ENCODE results near the gene SCFD2. TPM values are rescaled to one million over a fixed set of nuclear protein-coding genes. Genes with fewer than 3 reads are reported as not detected.
"Not testable (repeated sequence)": the region's sequence is repeated elsewhere in the genome, so short reads cannot be mapped to it uniquely, and the experiment has no call there.

The SCFD2 gene
- polyA plus RNA-seq, 3 donors from 2014 or later: 13.0 to 22.8 (median 21.4) TPM

DNA sequence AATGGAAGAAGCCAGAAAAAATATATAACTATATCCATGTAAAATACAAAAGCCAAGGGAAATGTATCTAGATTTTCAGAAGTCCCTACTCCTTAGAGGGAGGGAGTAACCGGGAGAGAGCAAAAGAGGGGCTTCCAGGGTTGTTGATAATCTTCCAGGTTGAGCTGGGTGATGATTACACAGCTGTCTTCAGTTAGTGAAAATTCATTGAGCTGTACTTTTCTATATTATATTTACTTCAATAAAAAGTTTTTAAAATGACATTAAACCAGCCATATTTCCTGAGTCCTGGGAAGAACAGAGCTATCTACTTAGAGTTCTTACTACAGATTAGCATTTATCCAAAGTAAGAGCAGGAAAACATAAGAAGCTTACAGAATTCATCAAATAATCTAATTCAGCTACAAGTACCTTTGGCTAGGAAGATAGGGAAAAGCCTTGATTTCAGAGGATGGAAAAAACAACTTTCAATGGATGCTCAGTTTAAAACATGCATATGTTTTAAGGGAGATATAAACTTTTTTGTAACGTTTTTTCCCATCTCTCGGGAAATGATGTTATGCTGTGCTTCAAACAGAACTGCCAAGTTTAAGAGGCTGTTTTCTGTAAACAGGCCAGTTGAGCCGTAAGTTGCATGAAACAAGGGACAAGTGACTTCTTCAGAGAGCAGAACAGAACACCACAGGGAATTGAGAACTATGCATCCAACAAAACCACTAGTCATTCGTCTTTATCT lies 204.6 kb downstream of the SCFD2 start:
- DNase-seq: no peak
- peaks cover 5 to 8% (median 7%) of the 10 kb centered on the region in 3 donors for H3K36me3 Mint-ChIP-seq
- no peaks in the 10 kb centered on the region for H3K9me3 Mint-ChIP-seq
- H3K27ac Mint-ChIP-seq: no peak overlapping the region
- no peak overlapping the region for H3K4me3 Mint-ChIP-seq
- no peaks in the 10 kb centered on the region for H3K27me3 Mint-ChIP-seq (ENCODE audit: low read depth in 3 of 3)
- H3K4me1 Mint-ChIP-seq: no peaks in the 10 kb centered on the region

GRCh38 chr4:53156896-53157295 lies 209.0 kb downstream of the SCFD2 start:
- peaks cover 9 to 21% (median 21%) of the 10 kb centered on the region in 3 donors for H3K36me3 Mint-ChIP-seq

GRCh38 chr4:53152467-53152866 lies 213.4 kb downstream of the SCFD2 start:
- no peak overlapping the region for H3K4me3 Mint-ChIP-seq
- peaks cover 0 to 5% (median 0%) of the 10 kb centered on the region in 6 donors for H3K9me3 Mint-ChIP-seq
- peaks cover 9 to 21% (median 18%) of the 10 kb centered on the region in 3 donors for H3K36me3 Mint-ChIP-seq
- no peaks in the 10 kb centered on the region for H3K27me3 Mint-ChIP-seq (ENCODE audit: low read depth in 3 of 3)
- no peak for DNase-seq
- H3K4me1 Mint-ChIP-seq: no peaks in the 10 kb centered on the region
- no peak overlapping the region for H3K27ac Mint-ChIP-seq

More at GRCh38 chr4:53156896-53157295, 209.0 kb downstream of the SCFD2 start:
- Mint-ChIP-seq H3K4me1 (no peaks in the 10 kb centered on the region), H3K27me3 (ENCODE audit: low read depth in 3 of 3) (no peaks in the 10 kb centered on the region), H3K27ac (no peak overlapping the region), H3K9me3 (peaks cover 0 to 5% (median 0%) of the 10 kb centered on the region in 6 donors), H3K4me3 (no peak overlapping the region)
- no peak for DNase-seq

DNA sequence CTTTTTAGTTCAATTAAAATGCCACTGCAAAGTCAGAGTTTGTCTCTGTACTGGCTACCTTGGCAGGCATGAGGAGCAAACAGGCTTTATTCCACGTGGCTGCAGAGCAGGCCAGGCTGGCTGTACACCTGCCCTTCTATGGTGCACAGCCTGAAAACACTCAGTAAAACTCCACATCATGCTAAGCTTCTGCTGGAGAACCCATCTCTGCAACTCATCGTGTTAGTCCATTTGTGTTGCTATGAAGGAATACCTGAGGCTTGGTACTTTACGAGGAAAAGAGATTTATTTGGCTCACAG lies 214.4 kb downstream of the SCFD2 start:
- H3K4me3 Mint-ChIP-seq: no peak overlapping the region
- H3K27me3 Mint-ChIP-seq (ENCODE audit: low read depth in 3 of 3): no peaks in the 10 kb centered on the region
- no peaks in the 10 kb centered on the region for H3K4me1 Mint-ChIP-seq
- DNase-seq: no peak
- peaks cover 0 to 5% (median 0%) of the 10 kb centered on the region in 6 donors for H3K9me3 Mint-ChIP-seq
- no peak overlapping the region for H3K27ac Mint-ChIP-seq
- peaks cover 9 to 21% (median 18%) of the 10 kb centered on the region in 3 donors for H3K36me3 Mint-ChIP-seq

GRCh38 chr4:53150631-53151488 lies 215.0 kb downstream of the SCFD2 start:
- peaks cover 0 to 5% (median 0%) of the 10 kb centered on the region in 6 donors for H3K9me3 Mint-ChIP-seq
- DNase-seq: no peak
- peaks cover 9 to 21% (median 18%) of the 10 kb centered on the region in 3 donors for H3K36me3 Mint-ChIP-seq
- H3K27ac Mint-ChIP-seq: no peak overlapping the region
- H3K4me1 Mint-ChIP-seq: no peaks in the 10 kb centered on the region
- no peaks in the 10 kb centered on the region for H3K27me3 Mint-ChIP-seq (ENCODE audit: low read depth in 3 of 3)
- H3K4me3 Mint-ChIP-seq: no peak overlapping the region

GRCh38 chr4:53147711-53148110 lies 218.2 kb downstream of the SCFD2 start:
- Mint-ChIP-seq H3K36me3 (peaks cover 15 to 19% (median 15%) of the 10 kb centered on the region in 3 donors), H3K4me3 (no peak overlapping the region), H3K9me3 (no peaks in the 10 kb centered on the region), H3K27me3 (ENCODE audit: low read depth in 3 of 3) (no peaks in the 10 kb centered on the region), H3K27ac (no peak overlapping the region), H3K4me1 (no peaks in the 10 kb centered on the region)
- DNase-seq: no peak

DNA sequence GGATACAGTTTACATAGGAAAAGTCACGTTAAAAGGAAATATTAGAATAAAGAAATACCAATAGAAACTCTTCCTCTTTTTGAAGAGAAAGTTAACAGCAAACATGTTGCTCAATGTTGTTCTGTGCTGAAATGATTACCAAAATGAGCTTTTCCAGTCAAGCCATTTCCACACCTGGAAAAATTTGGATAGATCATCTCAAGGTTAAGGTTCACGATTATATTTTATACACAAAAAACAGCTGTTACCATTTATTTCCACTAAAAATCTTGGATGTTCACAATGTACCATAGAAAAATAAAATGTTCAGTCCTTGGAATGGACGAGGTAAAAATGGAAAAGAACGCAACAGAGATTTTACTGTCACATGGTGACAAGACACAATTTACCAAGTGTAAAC lies 218.7 kb downstream of the SCFD2 start:
- H3K9me3 Mint-ChIP-seq: no peaks in the 10 kb centered on the region
- H3K4me3 Mint-ChIP-seq: no peak overlapping the region
- no peak overlapping the region for H3K27ac Mint-ChIP-seq
- H3K36me3 Mint-ChIP-seq: peaks cover 15 to 19% (median 15%) of the 10 kb centered on the region in 3 donors
- DNase-seq: no peak
- no peaks in the 10 kb centered on the region for H3K4me1 Mint-ChIP-seq
- H3K27me3 Mint-ChIP-seq (ENCODE audit: low read depth in 3 of 3): no peaks in the 10 kb centered on the region

DNA sequence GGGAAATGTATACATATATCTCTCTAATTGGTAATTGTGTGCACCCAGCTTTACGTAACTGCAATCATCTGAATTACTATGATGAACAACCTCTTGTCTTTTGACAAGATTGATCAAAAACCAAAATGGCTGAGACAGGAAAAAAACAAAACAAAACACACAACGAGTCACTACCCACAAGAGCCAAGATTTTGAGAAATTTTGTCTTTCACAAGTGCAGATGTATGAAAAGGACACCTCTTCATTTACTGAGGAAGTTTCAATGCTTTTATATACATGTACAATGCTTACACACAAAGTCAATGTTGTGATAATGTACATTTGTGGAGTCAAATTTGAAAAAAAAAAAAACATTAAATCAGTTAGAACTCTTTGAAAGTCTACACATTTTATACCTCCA lies 224.6 kb downstream of the SCFD2 start:
- Mint-ChIP-seq H3K36me3 (peaks cover 23 to 26% (median 24%) of the 10 kb centered on the region in 3 donors), H3K9me3 (peaks cover 0 to 1% (median 0%) of the 10 kb centered on the region in 6 donors), H3K27me3 (ENCODE audit: low read depth in 3 of 3) (no peaks in the 10 kb centered on the region), H3K27ac (no peak overlapping the region), H3K4me1 (peaks cover 8 to 11% of the 10 kb centered on the region in 2 donors), H3K4me3 (no peak overlapping the region)
- no peak for DNase-seq

- H3K9me3 Mint-ChIP-seq; H3K27ac Mint-ChIP-seq; DNase-seq; H3K27me3 Mint-ChIP-seq (ENCODE audit: low read depth in 3 of 3); H3K4me3 Mint-ChIP-seq: not testable (repeated sequence)
- H3K36me3 Mint-ChIP-seq: peaks cover 13 to 18% (median 13%) of the 10 kb centered on the region in 3 donors
- peaks cover 8 to 11% of the 10 kb centered on the region in 2 donors for H3K4me1 Mint-ChIP-seq
Observed at GRCh38 chr4:53139256-53139655, 226.6 kb downstream of the SCFD2 start.

DNA sequence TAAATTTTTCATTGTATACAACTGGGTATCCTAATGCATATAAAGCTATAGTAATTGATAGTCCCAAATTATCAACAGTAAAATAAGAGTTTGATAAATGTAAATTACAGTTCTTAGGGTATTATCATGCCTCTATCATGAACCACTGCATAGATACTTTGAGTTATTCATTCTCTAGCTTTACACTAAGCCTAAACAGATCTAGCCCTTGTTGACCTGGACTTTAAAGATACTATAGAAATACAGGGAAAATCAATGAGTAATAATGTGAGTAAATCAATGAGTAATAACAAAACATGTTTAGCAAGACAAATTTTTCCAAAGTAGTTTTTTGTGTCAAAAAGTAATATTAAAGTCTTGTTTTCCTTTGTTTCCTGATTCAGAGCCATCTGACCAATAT lies 228.4 kb downstream of the SCFD2 start:
- Mint-ChIP-seq H3K36me3 (peaks cover 11 to 17% (median 11%) of the 10 kb centered on the region in 3 donors), H3K27ac (no peak overlapping the region), H3K9me3 (peaks cover 0 to 1% (median 0%) of the 10 kb centered on the region in 6 donors), H3K27me3 (ENCODE audit: low read depth in 3 of 3) (no peaks in the 10 kb centered on the region), H3K4me1 (peaks cover 8 to 11% of the 10 kb centered on the region in 2 donors), H3K4me3 (no peak overlapping the region)
- no peak for DNase-seq

DNA sequence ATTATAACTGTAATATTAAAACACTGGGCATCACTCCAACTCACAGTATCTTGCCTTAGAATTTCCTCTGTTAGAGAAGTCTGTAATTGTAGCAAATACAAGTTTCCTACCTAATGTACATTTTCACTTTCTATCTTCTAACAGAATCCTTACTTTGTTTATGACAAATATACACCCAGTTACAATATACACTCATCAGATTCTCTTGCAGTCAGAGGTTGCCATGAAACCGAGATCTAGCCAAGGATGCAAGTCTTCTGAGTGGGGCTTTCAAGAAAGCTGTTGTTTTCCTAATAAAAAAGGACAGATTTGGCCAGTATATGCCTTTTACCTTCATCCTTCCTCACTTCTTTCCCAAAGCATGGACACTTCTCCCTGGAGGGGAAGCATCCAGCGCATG lies 228.9 kb downstream of the SCFD2 start:
- Mint-ChIP-seq H3K27ac (no peak overlapping the region), H3K4me1 (peaks cover 6 to 10% of the 10 kb centered on the region in 2 donors), H3K36me3 (peaks cover 11 to 17% (median 11%) of the 10 kb centered on the region in 3 donors), H3K9me3 (peaks cover 0 to 1% (median 0%) of the 10 kb centered on the region in 6 donors), H3K4me3 (no peak overlapping the region), H3K27me3 (ENCODE audit: low read depth in 3 of 3) (no peaks in the 10 kb centered on the region)
- DNase-seq: no peak

- H3K36me3 Mint-ChIP-seq: peaks cover 0 to 21% (median 12%) of the 10 kb centered on the region in 3 donors
- no peaks in the 10 kb centered on the region for H3K4me1 Mint-ChIP-seq
- no peak for DNase-seq
- no peak overlapping the region for H3K27ac Mint-ChIP-seq
- no peaks in the 10 kb centered on the region for H3K27me3 Mint-ChIP-seq (ENCODE audit: low read depth in 3 of 3)
- no peak overlapping the region for H3K4me3 Mint-ChIP-seq
- H3K9me3 Mint-ChIP-seq: peaks cover 0 to 1% (median 0%) of the 10 kb centered on the region in 6 donors
Observed at GRCh38 chr4:53132132-53132891, 233.5 kb downstream of the SCFD2 start.

DNA sequence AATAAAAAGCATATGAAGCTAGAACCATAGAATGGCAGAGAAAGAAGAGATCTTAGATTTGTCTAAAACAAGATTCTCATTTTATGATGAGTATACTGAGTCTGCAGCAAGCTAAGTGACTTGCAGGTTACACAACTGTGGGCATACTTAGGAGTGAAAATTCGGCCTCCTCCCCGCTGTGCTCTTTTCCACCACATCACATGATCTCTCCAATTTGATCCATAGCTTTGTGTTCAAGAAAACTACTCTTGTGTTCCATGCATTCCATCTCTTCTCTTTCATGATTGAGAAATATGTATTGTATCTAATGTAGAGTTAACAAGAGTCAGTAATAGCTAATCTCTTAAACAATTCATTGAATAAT lies 234.3 kb downstream of the SCFD2 start:
- Mint-ChIP-seq H3K9me3 (peaks cover 0 to 1% (median 0%) of the 10 kb centered on the region in 6 donors), H3K27ac (no peak overlapping the region), H3K4me3 (no peak overlapping the region), H3K36me3 (peaks cover 0 to 21% (median 12%) of the 10 kb centered on the region in 3 donors), H3K27me3 (ENCODE audit: low read depth in 3 of 3) (no peaks in the 10 kb centered on the region), H3K4me1 (no peaks in the 10 kb centered on the region)
- DNase-seq: no peak

Measured in immature natural killer cell (primary cell).